Osteoblast (primary cell): Measurements from ENCODE around the gene CDK7. TPM values are rescaled to one million over a fixed set of nuclear protein-coding genes. Genes with fewer than 3 reads are reported as not detected.

Source experiments
- DNase-seq: peaks from one replicate; pipeline ENCODE4 v3.0.0; 2011; ENCODE audit warnings: low spot score, mixed read lengths; ENCODE audit not compliant: insufficient read length; ENCODE audit errors: missing footprints
- H2AFZ ChIP-seq: 2 replicates; pipeline ENCODE4 v1.6.0; 2011; ENCODE audit warnings: mild to moderate bottlenecking, low read length
- H3K27ac ChIP-seq: 2 replicates; pipeline ENCODE4 v1.5.1; 2011; ENCODE audit warnings: mild to moderate bottlenecking, low read depth, low read length, moderate library complexity
- H3K27me3 ChIP-seq: 2 replicates; pipeline ENCODE4 v1.6.0; 2012; ENCODE audit warnings: mild to moderate bottlenecking, control low read depth, inconsistent platforms, low read length, moderate library complexity; ENCODE audit not compliant: insufficient read depth
- H3K36me3 ChIP-seq: 2 replicates; pipeline ENCODE4 v1.5.1; 2011; ENCODE audit warnings: mild to moderate bottlenecking, low read length, control low read depth, moderate library complexity; ENCODE audit not compliant: insufficient read depth
- H3K4me1 ChIP-seq: 2 replicates; pipeline ENCODE4 v1.5.1; 2011; ENCODE audit warnings: mild to moderate bottlenecking, low read length, control low read depth, moderate library complexity; ENCODE audit not compliant: insufficient read depth
- H3K4me2 ChIP-seq: 2 replicates; pipeline ENCODE4 v1.6.0; 2011; ENCODE audit warnings: mild to moderate bottlenecking, low read length; ENCODE audit not compliant: insufficient read depth
- H3K4me3 ChIP-seq: fragments of 200-600 bp; sonication (generic); 3 replicates; pipeline ENCODE4 v1.5.1; 2012; ENCODE audit warnings: mild to moderate bottlenecking, low read length, inconsistent platforms; ENCODE audit not compliant: insufficient read depth
- H3K79me2 ChIP-seq: 2 replicates; pipeline ENCODE4 v1.6.0; 2012; ENCODE audit warnings: mild to moderate bottlenecking, low read length, control low read depth, inconsistent platforms; ENCODE audit not compliant: insufficient read depth
- H3K9me3 ChIP-seq: 2 replicates; pipeline ENCODE4 v1.5.1; 2011; ENCODE audit warnings: low read depth, low read length, control low read depth
- H4K20me1 ChIP-seq: 2 replicates; pipeline ENCODE4 v1.6.0; 2012; ENCODE audit warnings: mild to moderate bottlenecking, low read length, control low read depth; ENCODE audit not compliant: insufficient read depth
- total RNA-seq: library from RNA; depleted of rRNA; stranded (reverse); fragments of >200 nt; gene quantifications from 2 replicates; pipeline ENCODE4 v1.2.3, GENCODE V29; 2012
- TF ChIP-seq, protein P1 (sequence below): IDR thresholded peaks from 2 replicates; pipeline ENCODE4 v1.5.1; 2011; ENCODE audit warnings: mild to moderate bottlenecking, low read depth, low read length, moderate library complexity; ENCODE audit errors: extremely low read depth

The CDK7 gene
- total RNA-seq, 1 donor, result 44.5 TPM

DNA sequence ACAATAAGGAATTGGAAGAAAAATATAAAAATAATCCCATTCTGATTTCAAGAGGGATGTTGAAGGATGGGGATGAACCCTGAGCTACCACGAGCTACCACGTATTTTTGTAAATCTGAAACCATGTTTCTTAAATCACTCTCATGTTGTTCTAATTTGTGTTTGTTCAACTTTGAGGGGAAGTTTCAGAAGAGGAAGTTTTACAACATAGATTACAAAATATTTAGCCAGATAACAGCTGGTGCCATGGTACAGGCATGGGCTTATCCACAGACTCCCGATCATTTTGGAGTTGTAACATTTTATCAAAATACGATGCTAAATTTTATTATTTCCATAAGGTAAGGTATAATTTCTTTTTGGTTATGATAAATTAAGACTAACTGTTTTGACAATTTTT is 82.7 kb downstream of the CDK7 start:
- Histone ChIP-seq H3K36me3 (peaks cover 6% of the 10 kb centered on the region), H3K27ac (no peak overlapping the region)

GRCh38 chr5:69326365-69326764 is 91.7 kb downstream of the CDK7 start:
- TF ChIP-seq, protein P1, sequence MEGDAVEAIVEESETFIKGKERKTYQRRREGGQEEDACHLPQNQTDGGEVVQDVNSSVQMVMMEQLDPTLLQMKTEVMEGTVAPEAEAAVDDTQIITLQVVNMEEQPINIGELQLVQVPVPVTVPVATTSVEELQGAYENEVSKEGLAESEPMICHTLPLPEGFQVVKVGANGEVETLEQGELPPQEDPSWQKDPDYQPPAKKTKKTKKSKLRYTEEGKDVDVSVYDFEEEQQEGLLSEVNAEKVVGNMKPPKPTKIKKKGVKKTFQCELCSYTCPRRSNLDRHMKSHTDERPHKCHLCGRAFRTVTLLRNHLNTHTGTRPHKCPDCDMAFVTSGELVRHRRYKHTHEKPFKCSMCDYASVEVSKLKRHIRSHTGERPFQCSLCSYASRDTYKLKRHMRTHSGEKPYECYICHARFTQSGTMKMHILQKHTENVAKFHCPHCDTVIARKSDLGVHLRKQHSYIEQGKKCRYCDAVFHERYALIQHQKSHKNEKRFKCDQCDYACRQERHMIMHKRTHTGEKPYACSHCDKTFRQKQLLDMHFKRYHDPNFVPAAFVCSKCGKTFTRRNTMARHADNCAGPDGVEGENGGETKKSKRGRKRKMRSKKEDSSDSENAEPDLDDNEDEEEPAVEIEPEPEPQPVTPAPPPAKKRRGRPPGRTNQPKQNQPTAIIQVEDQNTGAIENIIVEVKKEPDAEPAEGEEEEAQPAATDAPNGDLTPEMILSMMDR, result no peak
- H3K9me3 ChIP-seq, result no peaks in the 10 kb centered on the region

More for the DNA sequence above, 82.7 kb downstream of the CDK7 start:
- no peak for DNase-seq
- Histone ChIP-seq H2AFZ (no peak overlapping the region), H3K9me3 (no peaks in the 10 kb centered on the region), H4K20me1 (no peaks in the 10 kb centered on the region), H3K4me2 (no peak overlapping the region), H3K4me3 (no peak overlapping the region), H3K79me2 (no peaks in the 10 kb centered on the region), H3K4me1 (no peaks in the 10 kb centered on the region), H3K27me3 (no peaks in the 10 kb centered on the region)
- TF ChIP-seq, protein P1, result no peak

More at GRCh38 chr5:69326365-69326764, 91.7 kb downstream of the CDK7 start:
- Histone ChIP-seq H2AFZ (no peak overlapping the region), H3K79me2 (no peaks in the 10 kb centered on the region), H3K36me3 (no peaks in the 10 kb centered on the region), H4K20me1 (no peaks in the 10 kb centered on the region), H3K4me3 (no peak overlapping the region), H3K4me1 (no peaks in the 10 kb centered on the region), H3K27ac (no peak overlapping the region), H3K27me3 (no peaks in the 10 kb centered on the region), H3K4me2 (no peak overlapping the region)
- no peak for DNase-seq

Other genes with a start within 250 kb of the CDK7 start
- 42.0 and 47.7 TPM in 2 replicates for gene SLC30A5, start 140.9 kb upstream of the CDK7 start, total RNA-seq
- gene CCNB1, start 67.7 kb upstream of the CDK7 start, total RNA-seq, result 19.2 and 22.4 TPM in 2 replicates
- 4.7 and 5.0 TPM in 2 replicates for gene CENPH, start 45.3 kb upstream of the CDK7 start, total RNA-seq
- 6.5 and 8.7 TPM in 2 replicates for gene CCDC125, start 97.9 kb downstream of the CDK7 start, total RNA-seq
- 13.6 and 19.9 TPM in 2 replicates for gene AK6, start 134.6 kb downstream of the CDK7 start, total RNA-seq
- gene TAF9, start 134.6 kb downstream of the CDK7 start, total RNA-seq, result 84.7 and 85.2 TPM in 2 replicates
- gene RAD17, start 134.9 kb downstream of the CDK7 start, total RNA-seq, result 26.8 and 30.6 TPM in 2 replicates
- gene MARVELD2, start 180.2 kb downstream of the CDK7 start, total RNA-seq, result 7.7 and 9.4 TPM in 2 replicates